ENCODE measurements around the gene EIF2A. TPM values are rescaled to one million over a fixed set of nuclear protein-coding genes. Genes with fewer than 3 reads are reported as not detected.

EIF2A gene
- total RNA-seq, 1 experiment from 2014 or later: 167 TPM

DNA sequence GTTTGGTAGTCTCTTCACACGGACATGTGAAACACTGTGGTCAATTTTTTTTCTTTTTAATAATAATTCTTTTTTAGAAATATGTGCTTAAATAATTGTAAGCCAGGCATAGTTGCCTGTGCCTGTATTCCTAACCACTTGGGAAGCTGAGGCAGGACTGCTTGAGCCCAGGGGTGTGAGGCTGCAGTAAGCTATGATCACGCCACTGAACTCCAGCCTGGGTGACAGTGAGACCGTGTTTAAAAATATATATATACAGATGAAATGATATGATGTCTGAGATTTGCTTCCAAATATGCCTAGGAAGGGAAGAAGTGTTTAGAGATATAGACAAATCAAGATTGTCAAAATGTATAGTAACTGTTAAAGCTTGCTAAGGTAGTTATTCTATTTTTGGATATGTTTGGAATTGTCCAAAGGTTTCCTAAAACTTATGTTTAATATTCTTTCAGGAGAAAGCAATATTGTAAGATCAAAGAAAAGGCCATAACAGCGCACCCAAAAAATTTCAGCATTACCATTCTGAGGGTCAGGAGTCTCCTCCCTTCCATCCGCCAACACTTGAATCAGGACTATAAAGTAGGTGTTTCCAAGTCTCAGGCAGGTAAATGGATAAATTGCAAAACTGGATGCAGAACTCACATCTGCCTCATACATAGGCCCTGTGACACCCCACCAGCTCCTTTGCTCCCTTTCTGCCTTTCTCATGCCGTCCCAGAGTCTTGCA is 56.0 kb downstream of the EIF2A start:
- CTCF ChIA-PET: interaction anchor here (0.5 to 1.0 kb wide), 4 partner anchors 18 to 157 kb away, joined by 3 to 4 read pairs (median 4); no protein-coding TSS in a partner anchor
- Mint-ChIP-seq H3K27ac (ENCODE audit: unreplicated experiment) (peak overlapping the region; percentile 98), H3K9me3 (ENCODE audit: low read depth, unreplicated experiment) (no peaks in the 10 kb centered on the region), H3K27me3 (ENCODE audit: unreplicated experiment) (no peaks in the 10 kb centered on the region), H3K36me3 (ENCODE audit: insufficient read depth, unreplicated experiment) (peaks cover 69% of the 10 kb centered on the region), H3K4me3 (ENCODE audit: low read depth, unreplicated experiment) (peak overlapping the region; percentile 97), H3K4me1 (ENCODE audit: low read depth, unreplicated experiment) (peaks cover 65% of the 10 kb centered on the region)
- no peak for DNase-seq
- intact Hi-C loops (cut with micrococcal nuclease; ENCODE audit: unreplicated experiment): loop anchor here (5.0 to 10.0 kb wide), 3 partner anchors 100 to 262 kb away; partner anchors contain the start of genes ERICH6 and SIAH2
- TF ChIP-seq, protein P1, sequence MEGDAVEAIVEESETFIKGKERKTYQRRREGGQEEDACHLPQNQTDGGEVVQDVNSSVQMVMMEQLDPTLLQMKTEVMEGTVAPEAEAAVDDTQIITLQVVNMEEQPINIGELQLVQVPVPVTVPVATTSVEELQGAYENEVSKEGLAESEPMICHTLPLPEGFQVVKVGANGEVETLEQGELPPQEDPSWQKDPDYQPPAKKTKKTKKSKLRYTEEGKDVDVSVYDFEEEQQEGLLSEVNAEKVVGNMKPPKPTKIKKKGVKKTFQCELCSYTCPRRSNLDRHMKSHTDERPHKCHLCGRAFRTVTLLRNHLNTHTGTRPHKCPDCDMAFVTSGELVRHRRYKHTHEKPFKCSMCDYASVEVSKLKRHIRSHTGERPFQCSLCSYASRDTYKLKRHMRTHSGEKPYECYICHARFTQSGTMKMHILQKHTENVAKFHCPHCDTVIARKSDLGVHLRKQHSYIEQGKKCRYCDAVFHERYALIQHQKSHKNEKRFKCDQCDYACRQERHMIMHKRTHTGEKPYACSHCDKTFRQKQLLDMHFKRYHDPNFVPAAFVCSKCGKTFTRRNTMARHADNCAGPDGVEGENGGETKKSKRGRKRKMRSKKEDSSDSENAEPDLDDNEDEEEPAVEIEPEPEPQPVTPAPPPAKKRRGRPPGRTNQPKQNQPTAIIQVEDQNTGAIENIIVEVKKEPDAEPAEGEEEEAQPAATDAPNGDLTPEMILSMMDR (IDR thresholded peaks at IDR 0.05; ENCODE audit: unreplicated experiment): no peak
- TSS peak; percentile 91 for BruUV-seq (replicated peaks)

DNA sequence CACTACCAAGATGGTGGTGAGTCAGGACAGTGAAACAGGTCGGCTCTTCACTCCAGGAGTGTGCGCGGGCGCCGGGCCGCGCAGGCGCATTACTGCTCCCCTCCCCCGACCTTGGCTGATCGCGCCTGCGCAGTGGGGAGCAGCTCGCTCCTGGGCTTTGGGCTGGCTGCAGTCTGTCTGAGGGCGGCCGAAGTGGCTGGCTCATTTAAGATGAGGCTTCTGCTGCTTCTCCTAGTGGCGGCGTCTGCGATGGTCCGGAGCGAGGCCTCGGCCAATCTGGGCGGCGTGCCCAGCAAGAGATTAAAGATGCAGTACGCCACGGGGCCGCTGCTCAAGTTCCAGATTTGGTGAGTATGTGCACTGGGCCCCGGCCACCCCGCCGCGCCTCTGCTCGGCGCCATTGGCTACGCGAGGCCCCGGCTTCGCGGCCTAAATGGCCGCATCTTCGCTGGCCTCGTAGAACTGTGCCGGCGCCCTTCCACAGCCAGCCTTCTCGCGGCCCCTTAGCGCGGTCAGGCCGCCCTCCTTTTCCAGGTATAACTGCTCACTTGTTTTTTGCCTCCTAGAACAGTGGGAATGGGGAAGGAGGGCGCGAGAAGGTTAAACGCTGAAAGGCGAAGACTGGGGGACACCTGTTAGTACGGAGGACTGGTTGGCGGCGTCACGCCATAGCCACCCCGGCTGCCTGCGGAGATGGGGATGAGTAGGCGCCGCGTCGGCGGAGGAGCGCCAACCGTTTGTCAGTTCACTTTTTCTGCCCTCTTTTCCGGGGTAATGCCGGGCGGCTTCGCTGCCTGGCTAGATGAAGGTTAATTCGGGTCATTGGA is 56.8 kb downstream of the EIF2A start, which contains the start of gene SELENOT:
TSS of gene SELENOT (plus strand) at position 169 of the 827 bp plus-strand sequence. CDS start at position 211, 42 bp downstream.
- H3K4me3 Mint-ChIP-seq (ENCODE audit: low read depth, unreplicated experiment): peak within 1 kb of the TSS; percentile 97
- peaks cover 67% of the 10 kb centered on the region for H3K4me1 Mint-ChIP-seq (ENCODE audit: low read depth, unreplicated experiment)
- CTCF ChIA-PET: interaction anchor here (0.5 to 1.0 kb wide), 3 partner anchors 18 to 156 kb away, joined by 3 to 4 read pairs (median 4); no protein-coding TSS in a partner anchor
- TF ChIP-seq, protein P1 (IDR thresholded peaks at IDR 0.05; ENCODE audit: unreplicated experiment): peak; percentile 31
- peak within 1 kb of the TSS; percentile 98 for H3K27ac Mint-ChIP-seq (ENCODE audit: unreplicated experiment)
- intact Hi-C loops (cut with micrococcal nuclease; ENCODE audit: unreplicated experiment): loop anchor here (5.0 to 10.0 kb wide), 3 partner anchors 99 to 261 kb away; partner anchors contain the start of genes ERICH6 and SIAH2
- BruUV-seq (replicated peaks): no TSS peak
- H3K27me3 Mint-ChIP-seq (ENCODE audit: unreplicated experiment): no peaks in the 10 kb centered on the region
- H3K9me3 Mint-ChIP-seq (ENCODE audit: low read depth, unreplicated experiment): no peaks in the 10 kb centered on the region
- peak; percentile 98 for DNase-seq
- H3K36me3 Mint-ChIP-seq (ENCODE audit: insufficient read depth, unreplicated experiment): peaks cover 73% of the 10 kb centered on the region

DNA sequence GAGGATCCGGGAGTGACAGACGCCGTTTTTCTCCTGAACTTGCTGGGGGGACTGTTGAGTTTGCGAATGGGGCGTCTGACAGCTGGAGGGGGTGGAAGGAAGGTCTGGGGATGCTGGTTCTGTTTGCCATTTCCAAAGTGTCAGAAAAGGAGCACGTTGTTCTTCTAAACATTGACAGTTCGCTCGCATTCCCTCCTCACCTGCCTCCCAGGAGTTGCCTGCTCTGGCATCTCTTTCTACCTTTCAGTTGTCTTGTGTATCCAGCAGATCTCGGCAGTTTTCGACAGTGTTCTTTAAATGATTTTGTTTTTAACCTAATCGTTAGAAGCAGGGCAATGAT is 57.4 kb downstream of the EIF2A start:
- TF ChIP-seq, protein P1 (IDR thresholded peaks at IDR 0.05; ENCODE audit: unreplicated experiment): no peak
- no TSS peak for BruUV-seq (replicated peaks)
- Mint-ChIP-seq H3K27me3 (ENCODE audit: unreplicated experiment) (no peaks in the 10 kb centered on the region), H3K27ac (ENCODE audit: unreplicated experiment) (peak overlapping the region; percentile 98), H3K9me3 (ENCODE audit: low read depth, unreplicated experiment) (no peaks in the 10 kb centered on the region), H3K4me3 (ENCODE audit: low read depth, unreplicated experiment) (peak overlapping the region; percentile 97), H3K36me3 (ENCODE audit: insufficient read depth, unreplicated experiment) (peaks cover 70% of the 10 kb centered on the region), H3K4me1 (ENCODE audit: low read depth, unreplicated experiment) (peaks cover 67% of the 10 kb centered on the region)
- intact Hi-C loops (cut with micrococcal nuclease; ENCODE audit: unreplicated experiment): loop anchor here (5.0 to 10.0 kb wide), 3 partner anchors 98 to 261 kb away; partner anchors contain the start of genes ERICH6 and SIAH2
- CTCF ChIA-PET: no interaction called here
- no peak for DNase-seq

DNA sequence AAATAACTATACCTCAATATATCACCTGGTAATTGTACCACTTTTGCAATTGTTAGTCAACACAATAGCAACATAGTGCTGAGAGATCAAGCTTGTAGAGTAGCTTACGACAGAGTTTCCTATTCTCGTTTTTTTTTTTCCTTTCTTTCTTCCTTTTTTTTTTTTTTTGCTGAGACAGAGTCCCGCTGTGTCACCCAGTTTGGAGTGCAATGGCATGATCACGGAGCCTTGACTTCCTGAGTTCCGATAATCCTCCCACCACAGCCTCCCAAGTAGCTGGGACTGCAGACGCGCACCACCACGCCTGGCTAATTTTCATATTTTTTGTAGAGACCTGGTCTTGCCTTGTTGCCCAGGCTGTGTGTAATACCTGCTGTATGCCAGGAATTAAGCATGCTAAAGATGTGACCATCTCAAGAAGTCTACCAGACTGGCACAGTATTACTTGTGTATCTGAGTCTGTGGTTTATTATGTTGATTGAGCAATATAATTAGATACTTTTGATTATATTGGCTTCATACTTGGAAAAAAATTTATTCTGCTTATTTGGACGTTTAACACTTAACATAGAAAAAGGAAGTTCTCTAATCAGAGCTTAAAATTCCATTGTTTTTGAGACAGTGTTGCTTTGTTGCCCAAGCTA is 59.5 kb downstream of the EIF2A start:
- Mint-ChIP-seq H3K27ac (ENCODE audit: unreplicated experiment) (no peak overlapping the region), H3K4me1 (ENCODE audit: low read depth, unreplicated experiment) (peaks cover 66% of the 10 kb centered on the region), H3K27me3 (ENCODE audit: unreplicated experiment) (no peaks in the 10 kb centered on the region), H3K4me3 (ENCODE audit: low read depth, unreplicated experiment) (peak overlapping the region; percentile 97), H3K9me3 (ENCODE audit: low read depth, unreplicated experiment) (no peaks in the 10 kb centered on the region), H3K36me3 (ENCODE audit: insufficient read depth, unreplicated experiment) (peaks cover 57% of the 10 kb centered on the region)
- CTCF ChIA-PET: no interaction called here
- no TSS peak for BruUV-seq (replicated peaks)
- TF ChIP-seq, protein P1 (IDR thresholded peaks at IDR 0.05; ENCODE audit: unreplicated experiment): no peak
- intact Hi-C loops (cut with micrococcal nuclease; ENCODE audit: unreplicated experiment): loop anchor here (10.0 kb wide), 1 partner anchor 259 kb away; no protein-coding TSS in a partner anchor
- no peak for DNase-seq

Data from Calu3 (cell line).